ENCODE results near the gene ZDHHC11. TPM values are rescaled to one million over a fixed set of nuclear protein-coding genes. Genes with fewer than 3 reads are reported as not detected.
A peak's percentile ranks its signal among the peaks of the same experiment; 100 is the strongest.
"Not testable (repeated sequence)": the region's sequence is repeated elsewhere in the genome, so short reads cannot be mapped to it uniquely, and the experiment has no call there.

ZDHHC11 gene
- total RNA-seq, 3 donors from 2014 or later: 3.0 to 11.3 (median 9.5) TPM

DNA sequence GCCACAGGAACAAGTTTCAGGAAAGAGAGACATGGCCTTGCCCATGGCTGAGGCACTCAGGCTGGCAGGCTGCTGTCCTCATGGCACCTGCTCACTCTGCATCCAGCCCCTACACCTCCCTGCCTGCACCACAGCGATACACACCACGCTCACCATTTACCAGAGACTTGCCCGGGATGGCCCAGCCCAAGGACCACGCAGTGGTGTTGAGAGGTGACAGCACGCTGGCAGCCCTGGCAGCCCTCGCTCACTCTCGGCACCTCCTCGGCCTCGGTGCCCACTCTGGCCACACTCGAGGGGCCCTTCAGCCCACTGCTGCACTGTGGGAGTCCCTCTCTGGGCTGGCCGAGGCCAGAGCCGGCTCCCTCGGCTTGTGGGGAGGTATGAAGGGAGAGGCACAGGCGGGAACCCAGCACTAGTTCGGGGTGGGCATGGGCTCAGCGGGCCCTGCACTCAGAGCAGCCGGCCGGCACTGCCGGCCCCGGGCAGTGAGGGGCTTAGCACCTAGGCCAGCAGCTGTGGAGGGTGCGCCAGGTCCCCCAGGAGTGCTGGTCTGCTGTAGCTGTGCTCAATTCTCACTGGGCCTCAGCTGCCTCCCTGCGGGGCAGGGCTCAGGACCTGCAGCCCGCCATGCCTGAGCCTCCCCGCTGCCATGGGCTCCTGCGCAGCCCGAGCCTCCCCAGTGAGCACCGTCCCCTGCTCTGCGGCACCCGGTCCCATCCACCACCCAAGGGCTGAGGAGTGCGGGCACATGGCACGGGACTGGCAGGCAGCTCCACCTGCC, 86.6 kb downstream of the ZDHHC11 start:
- H3K27ac ChIP-seq: no peak overlapping the region
- peaks cover 0 to 5% of the 10 kb centered on the region in 2 donors for H3K4me1 ChIP-seq
- TF ChIP-seq, protein P1, sequence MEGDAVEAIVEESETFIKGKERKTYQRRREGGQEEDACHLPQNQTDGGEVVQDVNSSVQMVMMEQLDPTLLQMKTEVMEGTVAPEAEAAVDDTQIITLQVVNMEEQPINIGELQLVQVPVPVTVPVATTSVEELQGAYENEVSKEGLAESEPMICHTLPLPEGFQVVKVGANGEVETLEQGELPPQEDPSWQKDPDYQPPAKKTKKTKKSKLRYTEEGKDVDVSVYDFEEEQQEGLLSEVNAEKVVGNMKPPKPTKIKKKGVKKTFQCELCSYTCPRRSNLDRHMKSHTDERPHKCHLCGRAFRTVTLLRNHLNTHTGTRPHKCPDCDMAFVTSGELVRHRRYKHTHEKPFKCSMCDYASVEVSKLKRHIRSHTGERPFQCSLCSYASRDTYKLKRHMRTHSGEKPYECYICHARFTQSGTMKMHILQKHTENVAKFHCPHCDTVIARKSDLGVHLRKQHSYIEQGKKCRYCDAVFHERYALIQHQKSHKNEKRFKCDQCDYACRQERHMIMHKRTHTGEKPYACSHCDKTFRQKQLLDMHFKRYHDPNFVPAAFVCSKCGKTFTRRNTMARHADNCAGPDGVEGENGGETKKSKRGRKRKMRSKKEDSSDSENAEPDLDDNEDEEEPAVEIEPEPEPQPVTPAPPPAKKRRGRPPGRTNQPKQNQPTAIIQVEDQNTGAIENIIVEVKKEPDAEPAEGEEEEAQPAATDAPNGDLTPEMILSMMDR (IDR thresholded peaks at IDR 0.05): no peak
- TF ChIP-seq POLR2AphosphoS5 (IDR thresholded peaks at IDR 0.05) (no peak), POLR2A (IDR thresholded peaks at IDR 0.05) (no peak)
- H3K4me3 ChIP-seq: no peak overlapping the region
- no peaks in the 10 kb centered on the region for H3K27me3 ChIP-seq
- H3K36me3 ChIP-seq: no peaks in the 10 kb centered on the region
- DNase-seq (ENCODE audit: low spot score in 2 of 2): peak in 1 of 2 donors; percentile 48
- intact Hi-C loops (cut with DNase I; ENCODE audit: low total_unique reads): no loop called here
- H3K9me3 ChIP-seq: no peaks in the 10 kb centered on the region

DNA sequence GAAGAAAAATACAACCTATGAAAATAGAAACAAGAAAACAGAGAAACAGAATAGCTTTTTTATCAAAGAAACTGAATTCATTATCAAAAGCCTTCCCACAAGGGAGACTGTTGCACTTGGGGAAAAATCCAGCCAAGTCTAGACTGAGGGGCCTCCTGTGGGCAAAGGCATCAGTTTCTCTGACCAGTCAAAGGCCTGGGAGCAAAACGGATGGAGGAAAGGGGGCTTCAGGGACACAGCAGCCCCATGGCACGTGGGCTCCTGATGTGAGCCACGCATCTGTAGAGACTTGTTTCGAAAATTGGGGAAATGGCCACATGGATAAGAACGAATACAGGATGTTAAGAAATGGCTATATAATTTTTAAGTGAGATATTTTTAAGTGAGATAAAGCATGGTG, 87.4 kb downstream of the ZDHHC11 start:
- intact Hi-C loops (cut with DNase I; ENCODE audit: low total_unique reads): no loop called here
- DNase-seq (ENCODE audit: low spot score in 2 of 2): no peak
- H3K4me1 ChIP-seq: peaks cover 0 to 6% of the 10 kb centered on the region in 2 donors

DNA sequence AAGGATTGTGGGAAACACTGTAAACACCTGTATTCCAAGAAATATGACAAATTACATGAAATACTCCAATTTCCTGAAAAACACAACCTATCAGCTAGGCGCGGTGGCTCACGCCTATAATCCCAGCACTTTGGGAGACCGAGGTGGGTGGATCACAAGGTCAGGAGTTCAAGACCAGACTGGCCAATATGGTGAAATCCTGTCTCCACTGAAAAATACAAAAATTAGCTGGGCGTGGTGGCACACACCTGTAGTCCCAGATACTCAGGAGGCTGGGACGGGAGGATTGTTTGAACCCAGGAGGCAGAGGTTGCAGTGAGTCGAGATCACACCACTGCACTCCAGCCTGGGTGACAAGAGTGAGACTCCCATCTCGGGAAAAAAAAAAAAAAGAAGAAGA, 87.8 kb downstream of the ZDHHC11 start:
- H3K36me3 ChIP-seq; intact Hi-C loops (cut with DNase I; ENCODE audit: low total_unique reads); H3K4me1 ChIP-seq; H3K27me3 ChIP-seq; H3K4me3 ChIP-seq; DNase-seq (ENCODE audit: low spot score in 2 of 2); H3K27ac ChIP-seq; H3K9me3 ChIP-seq: not testable (repeated sequence)

More for the DNA sequence above, 87.4 kb downstream of the ZDHHC11 start:
- no peaks in the 10 kb centered on the region for H3K27me3 ChIP-seq
- no peak overlapping the region for H3K27ac ChIP-seq
- H3K9me3 ChIP-seq: no peaks in the 10 kb centered on the region
- no peaks in the 10 kb centered on the region for H3K36me3 ChIP-seq
- H3K4me3 ChIP-seq: no peak overlapping the region
- TF ChIP-seq POLR2A (IDR thresholded peaks at IDR 0.05): no peak
- TF ChIP-seq POLR2AphosphoS5 (IDR thresholded peaks at IDR 0.05): no peak
- TF ChIP-seq, protein P1 (IDR thresholded peaks at IDR 0.05): no peak

DNA sequence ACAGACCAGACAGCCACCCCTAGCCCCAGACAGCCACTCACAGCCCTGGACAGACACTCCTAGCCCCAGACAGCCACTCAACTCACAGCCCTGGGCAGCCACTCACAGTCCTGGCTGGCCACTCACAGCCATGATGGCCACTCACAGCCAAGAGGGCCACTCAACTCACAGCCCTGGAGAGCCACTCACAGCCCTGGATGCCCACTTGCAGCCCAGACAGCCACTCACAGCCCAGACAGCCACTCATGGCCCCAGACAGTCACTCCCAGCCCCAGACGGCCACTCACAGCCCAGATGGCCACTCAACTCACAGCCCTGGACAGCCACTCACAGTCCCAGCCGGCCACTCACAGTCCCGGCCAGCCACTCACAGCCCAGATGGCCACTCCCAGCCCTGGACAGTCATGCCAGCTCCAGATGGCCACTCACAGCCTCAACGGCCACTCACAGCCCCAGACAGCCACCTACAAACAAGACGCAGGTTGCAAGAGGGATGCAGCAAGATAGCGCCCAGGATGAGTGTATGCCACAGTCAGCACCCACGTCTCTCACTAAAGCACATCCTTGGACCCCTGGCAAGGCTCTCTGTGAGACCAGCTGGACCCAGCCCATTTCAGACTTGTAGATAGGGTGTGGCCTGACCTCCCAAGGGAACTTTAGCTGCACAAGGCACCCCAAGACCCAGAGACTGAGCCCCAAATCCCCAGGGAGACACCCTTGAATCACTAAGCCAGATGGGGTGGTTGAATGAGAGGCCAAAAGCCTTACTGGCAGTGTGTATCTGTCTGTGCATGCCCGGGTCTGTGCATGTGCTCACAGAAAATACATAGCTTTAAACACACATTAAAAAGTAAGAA, 88.7 kb downstream of the ZDHHC11 start:
- intact Hi-C loops (cut with DNase I; ENCODE audit: low total_unique reads): no loop called here

DNA sequence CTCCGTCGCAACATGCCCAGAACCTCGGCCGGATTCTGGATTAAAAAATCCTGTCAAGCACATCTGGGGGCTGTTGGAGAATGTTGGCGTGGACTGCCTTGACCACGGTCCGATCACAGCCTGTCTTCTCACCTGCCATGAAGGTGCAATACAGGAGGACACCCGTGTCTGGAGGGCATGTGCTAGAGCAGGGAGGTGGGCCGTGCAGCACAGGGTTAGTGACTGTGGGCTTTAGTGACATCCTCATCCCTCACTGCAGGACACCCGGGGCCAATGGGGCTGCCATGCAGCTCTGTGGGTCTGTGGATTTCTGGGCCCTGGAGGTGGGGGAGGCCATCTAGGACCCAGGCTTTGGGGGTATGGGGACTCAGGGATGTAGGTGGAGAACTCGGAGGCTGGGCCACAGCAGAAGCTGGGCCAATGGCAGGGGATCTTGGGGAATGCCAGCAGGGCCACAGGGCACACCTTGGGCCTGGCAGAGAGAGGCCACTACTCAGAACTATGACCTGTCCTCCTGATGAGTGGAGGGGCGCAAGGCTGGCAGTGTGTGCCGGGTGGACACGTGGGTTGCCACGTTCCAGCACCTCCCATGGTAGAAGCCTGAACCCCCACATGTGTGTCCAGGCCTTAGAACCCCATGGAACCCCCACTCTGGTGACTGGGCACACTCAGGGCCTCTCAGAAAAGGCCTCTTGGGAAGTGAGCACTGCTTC, 89.6 kb downstream of the ZDHHC11 start:
- intact Hi-C loops (cut with DNase I; ENCODE audit: low total_unique reads): no loop called here
- H3K36me3 ChIP-seq: no peaks in the 10 kb centered on the region
- H3K27ac ChIP-seq: no peak overlapping the region
- H3K9me3 ChIP-seq: no peaks in the 10 kb centered on the region
- peaks cover 0 to 6% of the 10 kb centered on the region in 2 donors for H3K4me1 ChIP-seq
- H3K4me3 ChIP-seq: no peak overlapping the region
- TF ChIP-seq POLR2A (IDR thresholded peaks at IDR 0.05): no peak
- TF ChIP-seq, protein P1 (IDR thresholded peaks at IDR 0.05): no peak
- no peak for TF ChIP-seq POLR2AphosphoS5 (IDR thresholded peaks at IDR 0.05)
- H3K27me3 ChIP-seq: no peaks in the 10 kb centered on the region
- peak in 1 of 2 donors; percentile 17 for DNase-seq (ENCODE audit: low spot score in 2 of 2)

More for the DNA sequence above, 88.7 kb downstream of the ZDHHC11 start:
- H3K36me3 ChIP-seq: no peaks in the 10 kb centered on the region
- no peak overlapping the region for H3K4me3 ChIP-seq
- DNase-seq (ENCODE audit: low spot score in 2 of 2): peak; percentile 16 to 50
- no peaks in the 10 kb centered on the region for H3K27me3 ChIP-seq
- H3K27ac ChIP-seq: no peak overlapping the region
- no peaks in the 10 kb centered on the region for H3K9me3 ChIP-seq
- TF ChIP-seq, protein P1 (IDR thresholded peaks at IDR 0.05): no peak
- TF ChIP-seq POLR2A (IDR thresholded peaks at IDR 0.05): no peak
- TF ChIP-seq POLR2AphosphoS5 (IDR thresholded peaks at IDR 0.05): no peak
- H3K4me1 ChIP-seq: peaks cover 0 to 6% of the 10 kb centered on the region in 2 donors
